T-helper 1 cell treated with Interleukin-12 subunit alpha and Interleukin-12 subunit beta and Interleukin-4 antibody, amounts not matched to agents 30 μg/mL and 1 μg/mL, for 36 hours (primary cell): ENCODE measurements around the gene PHRF1.
"Not testable (repeated sequence)": the region's sequence is repeated elsewhere in the genome, so short reads cannot be mapped to it uniquely, and the experiment has no call there.

Experiments used
- H3K27ac Mint-ChIP-seq: one replicate; pipeline ENCODE4 v1.8.0; 2021; ENCODE audit warnings: mild to moderate bottlenecking, mixed read lengths
- H3K27me3 Mint-ChIP-seq: one replicate; pipeline ENCODE4 v1.8.0; 2021; ENCODE audit warnings: low read depth, mixed read lengths
- H3K36me3 Mint-ChIP-seq: one replicate; pipeline ENCODE4 v1.8.0; 2021; ENCODE audit warnings: low read depth, mixed read lengths
- H3K4me1 Mint-ChIP-seq: one replicate; pipeline ENCODE4 v1.8.0; 2021; ENCODE audit warnings: low read depth, mixed read lengths
- H3K4me3 Mint-ChIP-seq: one replicate; pipeline ENCODE4 v1.8.0; 2021; ENCODE audit warnings: mild to moderate bottlenecking, moderate library complexity, mixed read lengths
- H3K9me3 Mint-ChIP-seq: one replicate; pipeline ENCODE4 v1.8.0; 2021; ENCODE audit warnings: mixed read lengths

The PHRF1 gene

GRCh38 chr11:639332-639955 lies 63.2 kb downstream of the PHRF1 start:
- Mint-ChIP-seq H3K4me1 (no peaks in the 10 kb centered on the region), H3K27me3 (peaks cover 30% of the 10 kb centered on the region), H3K4me3 (no peak overlapping the region), H3K36me3 (peaks cover 1% of the 10 kb centered on the region), H3K9me3 (no peaks in the 10 kb centered on the region), H3K27ac (no peak overlapping the region)

GRCh38 chr11:640021-640706 lies 63.9 kb downstream of the PHRF1 start:
- H3K9me3 Mint-ChIP-seq = no peaks in the 10 kb centered on the region
- peaks cover 30% of the 10 kb centered on the region for H3K27me3 Mint-ChIP-seq
- H3K36me3 Mint-ChIP-seq = peaks cover 1% of the 10 kb centered on the region
- H3K4me1 Mint-ChIP-seq = no peaks in the 10 kb centered on the region
- H3K4me3 Mint-ChIP-seq = no peak overlapping the region
- no peak overlapping the region for H3K27ac Mint-ChIP-seq

- H3K27me3 Mint-ChIP-seq = peaks cover 22% of the 10 kb centered on the region
- peaks cover 1% of the 10 kb centered on the region for H3K36me3 Mint-ChIP-seq
- no peaks in the 10 kb centered on the region for H3K4me1 Mint-ChIP-seq
- no peak overlapping the region for H3K27ac Mint-ChIP-seq
- no peaks in the 10 kb centered on the region for H3K9me3 Mint-ChIP-seq
- no peak overlapping the region for H3K4me3 Mint-ChIP-seq
These were observed 65.6 kb downstream of the PHRF1 start for GRCh38 chr11:641806-642370.

- peaks cover 12% of the 10 kb centered on the region for H3K27me3 Mint-ChIP-seq
- H3K9me3 Mint-ChIP-seq = no peaks in the 10 kb centered on the region
- H3K4me1 Mint-ChIP-seq = no peaks in the 10 kb centered on the region
- no peak overlapping the region for H3K4me3 Mint-ChIP-seq
- H3K27ac Mint-ChIP-seq = no peak overlapping the region
- peaks cover 3% of the 10 kb centered on the region for H3K36me3 Mint-ChIP-seq
These were observed 67.1 kb downstream of the PHRF1 start for GRCh38 chr11:643366-643765.

GRCh38 chr11:643849-644738 lies 67.8 kb downstream of the PHRF1 start:
- Mint-ChIP-seq H3K9me3 (no peaks in the 10 kb centered on the region), H3K4me3 (no peak overlapping the region), H3K36me3 (peaks cover 3% of the 10 kb centered on the region), H3K27me3 (peaks cover 5% of the 10 kb centered on the region), H3K27ac (no peak overlapping the region), H3K4me1 (no peaks in the 10 kb centered on the region)

- Mint-ChIP-seq H3K9me3 (no peaks in the 10 kb centered on the region), H3K27me3 (peaks cover under 1% of the 10 kb centered on the region), H3K27ac (no peak overlapping the region), H3K4me3 (no peak overlapping the region), H3K36me3 (peaks cover 3% of the 10 kb centered on the region), H3K4me1 (no peaks in the 10 kb centered on the region)
These were observed 69.3 kb downstream of the PHRF1 start for GRCh38 chr11:645536-645935.

GRCh38 chr11:646214-646613 lies 69.9 kb downstream of the PHRF1 start:
- Mint-ChIP-seq H3K27ac (no peak overlapping the region), H3K36me3 (peaks cover 3% of the 10 kb centered on the region), H3K27me3 (no peaks in the 10 kb centered on the region), H3K4me3 (no peak overlapping the region), H3K9me3 (no peaks in the 10 kb centered on the region), H3K4me1 (no peaks in the 10 kb centered on the region)

GRCh38 chr11:647672-648158 lies 71.4 kb downstream of the PHRF1 start:
- H3K27me3 Mint-ChIP-seq, H3K4me3 Mint-ChIP-seq, H3K27ac Mint-ChIP-seq, H3K9me3 Mint-ChIP-seq, H3K36me3 Mint-ChIP-seq, H3K4me1 Mint-ChIP-seq: not testable (repeated sequence)

- H3K4me1 Mint-ChIP-seq = no peaks in the 10 kb centered on the region
- no peaks in the 10 kb centered on the region for H3K9me3 Mint-ChIP-seq
- H3K27ac Mint-ChIP-seq = no peak overlapping the region
- H3K36me3 Mint-ChIP-seq = peaks cover 4% of the 10 kb centered on the region
- no peak overlapping the region for H3K4me3 Mint-ChIP-seq
- H3K27me3 Mint-ChIP-seq = no peaks in the 10 kb centered on the region
These were observed 74.2 kb downstream of the PHRF1 start for GRCh38 chr11:650482-650881.

GRCh38 chr11:653136-653535 lies 76.9 kb downstream of the PHRF1 start:
- H3K9me3 Mint-ChIP-seq, H3K36me3 Mint-ChIP-seq, H3K27ac Mint-ChIP-seq, H3K4me1 Mint-ChIP-seq, H3K4me3 Mint-ChIP-seq, H3K27me3 Mint-ChIP-seq: not testable (repeated sequence)

- no peaks in the 10 kb centered on the region for H3K9me3 Mint-ChIP-seq
- H3K4me1 Mint-ChIP-seq = no peaks in the 10 kb centered on the region
- peaks cover 2% of the 10 kb centered on the region for H3K36me3 Mint-ChIP-seq
- no peak overlapping the region for H3K4me3 Mint-ChIP-seq
- no peak overlapping the region for H3K27ac Mint-ChIP-seq
- no peaks in the 10 kb centered on the region for H3K27me3 Mint-ChIP-seq
These were observed 77.6 kb downstream of the PHRF1 start for GRCh38 chr11:653837-654236.

- H3K4me1 Mint-ChIP-seq, H3K27me3 Mint-ChIP-seq: not testable (repeated sequence)
These were observed 78.2 kb downstream of the PHRF1 start for GRCh38 chr11:654444-654843.

GRCh38 chr11:655036-655726 lies 78.9 kb downstream of the PHRF1 start:
- Mint-ChIP-seq H3K4me3 (no peak overlapping the region), H3K36me3 (peaks cover 2% of the 10 kb centered on the region), H3K9me3 (no peaks in the 10 kb centered on the region), H3K27ac (no peak overlapping the region), H3K27me3 (no peaks in the 10 kb centered on the region), H3K4me1 (no peaks in the 10 kb centered on the region)

More at GRCh38 chr11:654444-654843, 78.2 kb downstream of the PHRF1 start:
- H3K36me3 Mint-ChIP-seq, H3K27ac Mint-ChIP-seq, H3K4me3 Mint-ChIP-seq, H3K9me3 Mint-ChIP-seq: not testable (repeated sequence)

GRCh38 chr11:656426-656825 lies 80.2 kb downstream of the PHRF1 start:
- Mint-ChIP-seq H3K4me1 (no peaks in the 10 kb centered on the region), H3K9me3 (no peaks in the 10 kb centered on the region), H3K36me3 (peaks cover under 1% of the 10 kb centered on the region), H3K27ac (no peak overlapping the region), H3K4me3 (no peak overlapping the region), H3K27me3 (no peaks in the 10 kb centered on the region)
